Mammary epithelial cell (primary cell): ENCODE measurements around the gene ZFAND3.

Source experiments
- CTCF ChIP-seq, 2 donors: IDR thresholded peaks in 1 of 2; conservative IDR thresholded peaks in 1 of 2; 2 replicates each; pipeline ENCODE4 v1.5.1; 2011 to 2012; ENCODE audit warnings: inconsistent platforms in 2 of 2, low read length in 2 of 2, mild to moderate bottlenecking in 2 of 2, control low read depth in 1 of 2, low read depth in 1 of 2; ENCODE audit not compliant: insufficient read depth in 1 of 2; ENCODE audit errors: extremely low read depth in 1 of 2
- EZH2 ChIP-seq: IDR thresholded peaks from 2 replicates; pipeline ENCODE4 v1.6.1; 2012; ENCODE audit warnings: low read length, inconsistent platforms, borderline replicate concordance

- TF ChIP-seq CTCF (conservative IDR thresholded peaks at IDR 0.05 in 1 of 2, IDR thresholded peaks at IDR 0.05 in 1 of 2; ENCODE audit: extremely low read depth in 1 of 2, insufficient read depth in 1 of 2, low read depth in 1 of 2, low read length in 2 of 2) = no peak
- no peak for TF ChIP-seq EZH2
Observed at GRCh38 chr6:37806213-37806612, 13.3 kb upstream of the ZFAND3 start.
